ENCODE measurements around the gene CFAP119.

CFAP119 gene

DNA sequence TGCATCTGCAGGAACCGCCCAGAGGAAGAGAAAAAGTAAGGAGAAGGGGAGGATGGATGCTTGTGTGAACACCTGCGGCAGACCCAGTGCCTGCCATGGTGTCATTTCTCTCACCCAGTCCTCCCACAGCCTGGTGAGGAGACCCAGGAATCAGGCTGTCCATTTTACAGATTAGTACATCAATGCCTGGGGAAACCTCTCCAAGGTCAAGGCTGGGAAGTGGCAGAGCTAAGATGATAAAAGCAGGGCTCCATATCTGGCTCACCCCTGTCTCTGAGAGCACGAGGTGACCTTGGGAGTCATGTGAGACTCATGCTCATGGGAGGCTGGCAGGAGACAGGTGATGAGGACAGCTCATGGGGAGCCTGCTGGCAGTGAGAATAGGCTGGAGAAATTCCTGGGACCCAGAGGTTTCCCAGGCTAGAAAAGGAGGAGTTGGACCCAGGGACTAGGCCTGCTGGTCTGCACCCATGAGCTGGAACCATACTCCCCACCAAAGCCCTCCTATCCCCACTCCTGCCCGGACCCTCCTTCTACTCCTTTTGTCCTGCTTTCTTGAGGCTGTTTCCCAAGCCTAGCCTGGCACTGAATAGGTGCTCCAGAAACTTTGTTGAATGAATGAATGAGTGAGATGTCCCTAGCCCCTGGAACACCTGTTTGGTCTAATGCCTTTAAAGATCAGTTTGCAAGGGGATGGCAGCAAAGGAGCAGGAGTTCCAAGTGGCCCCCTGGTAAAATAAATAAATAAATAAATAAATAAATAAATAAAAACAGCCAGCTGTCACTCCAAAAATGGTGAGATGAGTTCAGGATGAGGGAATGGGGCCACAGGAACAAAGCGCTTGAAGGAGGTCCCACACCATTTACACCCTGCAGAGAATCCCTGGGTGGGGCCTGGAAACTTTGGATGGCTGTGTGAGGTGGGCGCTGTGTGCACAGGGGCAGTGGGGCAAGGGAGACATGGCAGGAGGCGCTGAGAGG, 23.6 kb upstream of the CFAP119 start:
- no peak for DNase-seq (ENCODE audit: extremely low read depth, low read depth)
- TF ChIP-seq CTCF (IDR thresholded peaks at IDR 0.05; ENCODE audit: low read depth, low read length) = no peak

DNA sequence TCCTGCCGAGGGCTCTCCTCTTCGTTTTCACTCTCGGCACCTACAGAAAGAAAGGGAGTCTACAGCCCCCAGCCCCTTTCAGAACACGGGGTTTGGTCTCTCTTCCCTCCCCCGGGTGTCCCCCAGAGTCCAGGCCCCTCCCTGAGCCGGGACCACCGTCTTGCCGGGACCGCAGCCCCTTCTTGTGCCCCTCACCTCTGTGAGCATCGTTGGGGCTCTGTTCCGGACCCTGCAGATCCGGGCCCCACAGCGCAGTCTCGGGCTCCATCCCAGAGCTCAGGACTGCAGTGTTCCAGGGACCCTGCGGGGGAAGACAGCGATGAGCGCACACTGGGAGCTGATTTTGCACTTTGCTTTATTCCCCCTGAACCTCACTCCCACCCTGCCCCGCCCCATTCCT, 22.4 kb upstream of the CFAP119 start:
- no peak for TF ChIP-seq CTCF (IDR thresholded peaks at IDR 0.05; ENCODE audit: low read depth, low read length)
- no peak for DNase-seq (ENCODE audit: extremely low read depth, low read depth)

DNA sequence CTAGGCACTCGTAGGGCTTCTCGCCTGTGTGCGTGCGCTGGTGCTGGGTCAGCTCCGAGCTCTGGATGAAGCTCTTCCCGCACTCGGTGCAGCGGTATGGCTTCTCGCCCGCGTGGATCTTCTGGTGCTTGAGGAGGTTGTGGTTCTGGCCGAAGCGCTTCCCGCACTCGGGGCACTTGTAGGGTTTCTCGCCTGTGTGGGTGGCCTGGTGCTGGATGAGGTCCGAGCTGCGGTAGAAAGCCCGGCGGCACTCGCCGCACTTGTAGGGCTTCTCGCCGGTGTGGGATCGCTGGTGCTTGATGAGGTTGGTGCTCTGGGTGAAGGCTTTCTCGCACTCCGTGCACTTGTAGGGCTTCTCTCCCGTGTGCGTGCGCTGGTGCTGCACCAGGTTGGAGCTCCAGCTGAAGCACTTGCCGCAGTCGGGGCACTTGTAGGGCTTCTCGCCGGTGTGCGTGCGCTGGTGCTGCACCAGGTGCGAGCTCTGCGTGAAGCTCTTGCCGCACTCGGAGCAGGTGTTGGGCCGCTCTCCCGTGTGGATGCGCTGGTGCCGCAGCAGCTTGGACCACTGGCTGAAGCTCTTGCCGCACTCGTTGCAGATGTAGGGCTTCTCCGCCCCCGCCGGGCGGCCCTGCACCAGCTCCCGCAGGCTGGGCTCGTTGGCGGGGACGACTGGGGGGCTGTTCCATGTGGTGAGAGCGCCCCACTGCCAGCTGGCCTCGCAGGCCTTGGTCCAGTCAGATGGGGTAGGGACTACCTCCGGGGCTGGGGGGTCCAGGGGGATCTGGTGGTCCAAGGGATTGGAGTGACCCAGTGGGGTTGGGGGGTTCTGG, 21.6 kb upstream of the CFAP119 start:
- DNase-seq (ENCODE audit: extremely low read depth, low read depth) = no peak
- TF ChIP-seq CTCF (IDR thresholded peaks at IDR 0.05; ENCODE audit: low read depth, low read length) = no peak

GRCh38 chr16:30782486-30783279, 20.8 kb upstream of the CFAP119 start:
- no peak for TF ChIP-seq CTCF (IDR thresholded peaks at IDR 0.05; ENCODE audit: low read depth, low read length)
- no peak for DNase-seq (ENCODE audit: extremely low read depth, low read depth)

- TF ChIP-seq CTCF (IDR thresholded peaks at IDR 0.05; ENCODE audit: low read depth, low read length) = no peak
- DNase-seq (ENCODE audit: extremely low read depth, low read depth) = no peak
Measured at GRCh38 chr16:30780549-30780948, 18.7 kb upstream of the CFAP119 start.

GRCh38 chr16:30780021-30780420, 18.2 kb upstream of the CFAP119 start:
- no peak for DNase-seq (ENCODE audit: extremely low read depth, low read depth)
- no peak for TF ChIP-seq CTCF (IDR thresholded peaks at IDR 0.05; ENCODE audit: low read depth, low read length)

Data from AG09319 (cell line).